Effector memory CD4-positive, alpha-beta T cell (primary cell): ENCODE measurements around the gene C2orf69.
A peak's percentile ranks its signal among the peaks of the same experiment; 100 is the strongest.

ENCODE experiments used
- DNase-seq, 3 donors: peaks; one replicate each; pipeline ENCODE4 v3.0.0-alpha.2; 2020
- H3K27ac ChIP-seq: 2 replicates; pipeline ENCODE4 v1.7.0; 2013; ENCODE audit warnings: mild to moderate bottlenecking, low read length, moderate library complexity; ENCODE audit not compliant: insufficient read depth, poor library complexity, severe bottlenecking
- H3K27me3 ChIP-seq: replicated peaks from 2 replicates; pipeline ENCODE4 v1.7.0; 2013; ENCODE audit warnings: mild to moderate bottlenecking, low read length; ENCODE audit not compliant: insufficient read depth, control insufficient read depth, poor library complexity, severe bottlenecking
- H3K36me3 ChIP-seq: 2 replicates; pipeline ENCODE4 v1.7.0; 2013; ENCODE audit warnings: mild to moderate bottlenecking, low read length, moderate library complexity; ENCODE audit not compliant: control insufficient read depth, insufficient read depth
- H3K4me1 ChIP-seq: 2 replicates; pipeline ENCODE4 v1.7.0; 2013; ENCODE audit warnings: low read length, mild to moderate bottlenecking; ENCODE audit not compliant: control insufficient read depth, insufficient read depth, poor library complexity, severe bottlenecking
- H3K4me3 ChIP-seq: 2 replicates; pipeline ENCODE4 v1.7.0; 2013; ENCODE audit warnings: low read length, low read depth, mild to moderate bottlenecking; ENCODE audit not compliant: insufficient read depth, poor library complexity, severe bottlenecking
- H3K9me3 ChIP-seq: 2 replicates; pipeline ENCODE4 v1.7.0; 2013; ENCODE audit warnings: mild to moderate bottlenecking, low read length, moderate library complexity; ENCODE audit not compliant: control insufficient read depth

C2orf69 gene

DNA sequence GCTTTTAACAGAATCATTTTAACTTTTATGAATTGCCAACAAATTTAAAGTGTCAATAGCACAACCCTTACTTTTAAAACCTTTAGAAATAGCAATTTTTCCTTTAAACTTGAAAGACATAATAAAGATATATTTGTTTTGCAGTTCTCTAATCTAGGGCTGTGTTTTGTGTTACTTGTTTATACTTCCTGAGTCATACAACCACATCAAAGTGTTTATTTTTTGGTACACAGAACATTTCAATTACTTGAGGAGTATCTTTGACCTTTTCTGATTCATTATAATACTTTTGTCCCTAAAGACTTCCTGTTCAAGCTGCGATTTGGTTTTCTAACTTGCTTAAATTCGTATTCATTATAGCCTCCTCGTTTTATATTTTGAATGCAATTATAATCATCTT, 22.4 kb downstream of the C2orf69 start:
- Histone ChIP-seq H3K9me3 (no peaks in the 10 kb centered on the region), H3K27ac (no peak overlapping the region), H3K36me3 (peaks cover 15% of the 10 kb centered on the region), H3K4me3 (no peak overlapping the region), H3K4me1 (no peaks in the 10 kb centered on the region), H3K27me3 (no peaks in the 10 kb centered on the region)
- no peak for DNase-seq

DNA sequence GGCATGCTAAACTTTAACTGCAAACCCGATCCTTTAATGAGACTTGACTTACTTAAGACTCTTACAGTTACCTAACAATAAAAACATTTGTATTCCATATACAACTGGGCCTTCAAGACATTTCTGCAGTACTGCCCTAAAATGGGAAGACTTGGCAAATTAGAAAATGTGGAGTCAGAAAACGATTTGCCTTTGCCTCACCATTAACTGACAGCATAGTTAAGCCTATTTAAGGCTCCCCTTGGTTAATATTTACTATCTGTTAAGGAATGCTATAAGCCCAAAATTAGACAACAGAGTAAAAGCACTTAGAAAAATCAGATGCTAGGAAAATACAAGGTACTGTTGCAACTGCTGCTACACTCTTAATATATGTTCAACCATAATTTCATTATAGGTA, 25.5 kb downstream of the C2orf69 start:
- Histone ChIP-seq H3K27ac (no peak overlapping the region), H3K36me3 (peaks cover 15% of the 10 kb centered on the region), H3K4me3 (no peak overlapping the region), H3K9me3 (no peaks in the 10 kb centered on the region), H3K27me3 (no peaks in the 10 kb centered on the region), H3K4me1 (no peaks in the 10 kb centered on the region)
- DNase-seq, result no peak

DNA sequence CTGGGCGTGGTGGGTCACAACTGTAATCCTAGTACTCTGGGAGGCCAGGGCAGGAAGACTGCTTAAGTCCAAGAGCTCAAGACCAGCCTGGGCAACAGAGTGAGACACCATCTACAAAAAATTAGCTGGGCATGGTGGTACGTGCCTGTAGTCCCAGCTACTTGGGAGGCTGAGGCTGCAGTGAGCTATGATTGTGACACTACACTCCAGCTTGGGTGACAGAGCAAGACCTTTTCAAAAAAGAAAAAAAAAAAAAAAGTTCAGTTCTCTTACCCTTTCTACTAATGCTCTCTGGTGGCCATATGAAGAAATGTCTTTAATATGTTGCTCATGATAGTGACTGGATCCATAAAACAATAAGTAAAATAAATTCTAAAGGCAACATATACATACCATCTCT, 29.3 kb downstream of the C2orf69 start:
- H3K4me3 ChIP-seq, result no peak overlapping the region
- H3K4me1 ChIP-seq, result no peaks in the 10 kb centered on the region
- H3K27ac ChIP-seq, result no peak overlapping the region
- no peaks in the 10 kb centered on the region for H3K9me3 ChIP-seq
- DNase-seq, result no peak
- no peaks in the 10 kb centered on the region for H3K27me3 ChIP-seq
- H3K36me3 ChIP-seq, result peaks cover 15% of the 10 kb centered on the region

DNA sequence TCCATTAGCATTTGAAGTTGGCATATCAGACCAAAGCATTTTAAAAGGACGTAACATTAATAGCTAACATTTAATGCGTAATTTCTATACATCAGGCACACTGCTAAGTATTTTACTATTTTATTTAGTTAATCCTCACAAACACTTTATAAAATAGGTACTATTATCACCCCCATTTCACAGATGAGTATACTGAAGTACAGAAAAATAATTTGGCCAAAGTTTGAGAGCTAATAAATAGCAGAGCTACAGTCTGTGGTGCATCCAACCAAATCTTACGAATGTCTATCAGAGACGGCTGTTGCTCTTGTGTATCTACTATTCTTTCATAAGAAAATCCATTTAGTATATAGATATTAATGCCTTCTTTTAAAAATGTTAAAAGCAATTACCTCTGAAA, 32.3 kb downstream of the C2orf69 start:
- DNase-seq, result no peak
- Histone ChIP-seq H3K4me1 (no peaks in the 10 kb centered on the region), H3K27me3 (no peaks in the 10 kb centered on the region), H3K4me3 (no peak overlapping the region), H3K27ac (no peak overlapping the region), H3K9me3 (no peaks in the 10 kb centered on the region), H3K36me3 (peaks cover 23% of the 10 kb centered on the region)

DNA sequence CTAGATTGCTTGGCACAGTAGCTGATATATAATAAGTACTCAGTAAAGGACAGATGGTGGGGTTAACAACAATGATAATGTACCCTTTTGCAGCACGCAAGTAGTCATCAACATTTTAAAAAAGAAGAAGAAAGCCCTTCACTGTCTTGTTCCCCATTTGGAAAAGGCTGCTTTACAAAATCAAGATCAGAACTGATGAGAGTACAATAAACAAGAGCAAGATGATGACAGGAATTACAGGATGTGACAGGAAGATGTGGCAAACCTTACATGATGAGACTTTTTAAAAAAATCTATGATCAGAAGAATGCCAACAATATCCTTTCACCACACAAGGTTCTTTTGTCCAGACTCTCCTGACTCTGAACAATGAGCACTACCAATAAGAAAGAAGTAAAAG, 35.1 kb downstream of the C2orf69 start:
- Histone ChIP-seq H3K4me1 (no peaks in the 10 kb centered on the region), H3K36me3 (peaks cover 20% of the 10 kb centered on the region), H3K27me3 (no peaks in the 10 kb centered on the region), H3K4me3 (no peak overlapping the region), H3K9me3 (no peaks in the 10 kb centered on the region), H3K27ac (no peak overlapping the region)
- no peak for DNase-seq

DNA sequence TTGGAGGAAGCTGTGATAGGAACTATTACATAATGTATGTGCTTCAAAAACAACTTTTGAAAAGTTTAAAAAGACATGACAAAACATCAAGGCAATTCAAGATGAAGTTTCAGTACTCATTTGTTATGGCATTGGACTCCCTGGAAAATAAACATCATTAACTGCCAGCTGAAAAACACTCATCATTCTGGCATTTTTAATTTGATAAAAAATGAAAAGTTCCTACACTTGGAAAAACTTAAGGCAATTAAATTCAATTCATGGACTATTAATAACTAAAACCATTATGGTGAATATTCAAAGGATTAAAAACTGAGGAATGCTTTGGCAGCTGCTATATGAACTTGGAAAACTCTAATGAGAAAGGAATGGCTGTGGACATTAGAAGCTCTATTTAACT, 35.7 kb downstream of the C2orf69 start:
- H3K27ac ChIP-seq, result no peak overlapping the region
- no peaks in the 10 kb centered on the region for H3K9me3 ChIP-seq
- no peaks in the 10 kb centered on the region for H3K4me1 ChIP-seq
- no peaks in the 10 kb centered on the region for H3K27me3 ChIP-seq
- DNase-seq, result no peak
- peaks cover 20% of the 10 kb centered on the region for H3K36me3 ChIP-seq
- H3K4me3 ChIP-seq, result no peak overlapping the region

DNA sequence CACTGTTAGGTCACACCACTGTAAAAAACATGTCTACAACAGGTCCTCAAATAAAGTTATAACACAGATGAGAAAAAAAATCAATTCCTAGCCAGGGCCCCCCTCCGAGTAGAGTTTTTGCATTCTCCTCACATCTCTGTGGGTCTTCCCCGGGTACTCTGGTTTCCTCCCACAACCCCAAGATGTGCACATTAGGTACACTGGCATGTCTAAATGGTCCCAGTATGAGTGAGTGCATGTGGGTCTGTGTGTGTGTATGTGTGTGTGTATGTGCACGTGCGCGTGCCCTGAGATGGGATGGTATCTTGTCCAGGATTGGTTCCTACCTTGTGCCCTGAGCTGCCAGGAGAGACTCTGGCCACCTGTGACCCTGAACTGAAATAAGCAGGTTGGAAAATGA, 39.3 kb downstream of the C2orf69 start:
- Histone ChIP-seq H3K9me3 (no peaks in the 10 kb centered on the region), H3K27ac (no peak overlapping the region), H3K27me3 (no peaks in the 10 kb centered on the region), H3K4me3 (no peak overlapping the region), H3K4me1 (peaks cover 4% of the 10 kb centered on the region), H3K36me3 (peaks cover 15% of the 10 kb centered on the region)
- DNase-seq, result no peak

DNA sequence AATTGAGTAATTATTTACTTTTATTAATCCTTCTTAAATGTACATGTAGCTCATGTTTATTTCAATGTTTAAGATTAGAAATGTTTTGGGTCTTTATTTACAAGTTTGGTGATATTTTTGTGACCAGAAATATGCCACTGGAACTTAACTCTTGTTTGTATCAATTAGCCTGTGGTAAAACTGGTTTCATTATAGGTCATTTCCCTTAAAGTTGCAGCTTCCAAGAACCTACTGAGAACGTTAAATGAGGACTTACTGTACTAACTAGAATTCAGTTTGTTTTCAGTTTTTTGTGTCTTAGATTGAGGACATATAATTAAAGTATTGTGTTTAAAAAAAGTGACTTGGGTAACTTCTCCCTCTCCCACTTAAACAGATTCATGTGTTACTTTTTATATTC, 39.9 kb downstream of the C2orf69 start:
- Histone ChIP-seq H3K4me3 (no peak overlapping the region), H3K27me3 (no peaks in the 10 kb centered on the region), H3K27ac (no peak overlapping the region), H3K36me3 (peaks cover 8% of the 10 kb centered on the region), H3K4me1 (peaks cover 4% of the 10 kb centered on the region), H3K9me3 (no peaks in the 10 kb centered on the region)
- no peak for DNase-seq

DNA sequence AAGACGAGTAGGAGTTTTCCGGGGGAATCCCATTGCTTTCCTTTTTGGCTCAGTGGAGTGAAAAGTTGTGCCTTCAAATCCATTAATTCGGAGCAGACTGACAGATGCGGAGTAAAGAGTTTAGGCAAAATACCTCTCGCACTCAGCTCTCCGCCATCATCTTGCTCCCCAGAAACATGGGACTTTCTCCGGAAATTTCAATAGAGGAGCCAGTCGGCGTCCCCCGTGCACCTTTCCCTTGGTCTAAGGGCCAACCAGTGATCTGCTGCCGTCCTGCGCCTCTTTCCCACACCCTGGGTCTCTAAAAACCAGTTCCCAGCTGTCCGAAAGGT, 43.9 kb downstream of the C2orf69 start:
- Histone ChIP-seq H3K27me3 (no peaks in the 10 kb centered on the region), H3K36me3 (peaks cover 6% of the 10 kb centered on the region), H3K27ac (peak overlapping the region; percentile 80), H3K4me1 (peaks cover 10% of the 10 kb centered on the region), H3K9me3 (no peaks in the 10 kb centered on the region), H3K4me3 (peak overlapping the region; percentile 98)
- no peak for DNase-seq

DNA sequence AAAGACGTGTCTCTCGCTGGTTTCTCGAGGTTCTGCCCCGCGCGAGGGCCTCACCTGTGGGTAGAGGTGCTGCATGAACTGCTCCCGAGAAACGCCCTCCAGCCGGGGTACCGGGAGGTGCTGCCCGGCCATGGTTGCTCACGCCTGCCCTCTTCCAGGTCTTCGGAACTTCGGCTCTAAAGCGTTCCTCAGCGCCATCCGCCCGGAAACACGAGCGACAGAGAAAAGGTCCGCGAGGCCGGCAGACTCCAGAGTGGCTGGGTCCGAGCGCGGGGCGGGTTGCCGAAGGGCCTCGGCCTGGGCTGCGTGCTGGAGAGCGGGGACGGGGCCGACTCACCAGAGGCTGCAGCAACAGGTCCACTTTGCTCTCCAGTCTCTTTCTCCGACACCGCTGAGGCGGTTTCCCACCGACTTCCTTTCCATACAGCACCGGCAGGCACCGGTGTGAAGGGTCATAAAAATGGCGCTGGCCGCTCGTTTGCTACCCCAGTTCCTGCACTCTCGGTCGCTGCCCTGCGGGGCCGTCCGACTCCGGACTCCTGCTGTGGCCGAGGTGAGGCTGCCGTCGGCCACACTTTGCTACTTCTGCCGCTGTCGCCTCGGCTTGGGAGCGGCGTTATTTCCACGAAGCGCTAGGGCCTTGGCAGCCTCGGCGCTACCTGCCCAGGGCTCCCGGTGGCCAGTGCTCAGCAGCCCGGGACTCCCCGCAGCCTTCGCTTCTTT, 44.4 kb downstream of the C2orf69 start, which contains the start of the genes MAIP1 and TYW5:
Gene MAIP1 (plus strand): TSS at position 244 of the 723 bp plus-strand sequence. CDS start 217 bp downstream, at position 461.
Gene TYW5 (minus strand): TSS at position 153 of the 723 bp plus-strand sequence. CDS start 21 bp downstream, at position 132.
- Histone ChIP-seq H3K36me3 (peaks cover 11% of the 10 kb centered on the region), H3K27ac (peak within 1 kb of the TSS; percentile 80), H3K4me1 (peaks cover 10% of the 10 kb centered on the region), H3K4me3 (peak within 1 kb of the TSS; percentile 98), H3K27me3 (no peaks in the 10 kb centered on the region), H3K9me3 (no peaks in the 10 kb centered on the region)
- DNase-seq, result peak; percentile 56 to 67 (median 65)
